ENCODE results near the gene HHIP. TPM values are rescaled to one million over a fixed set of nuclear protein-coding genes. Genes with fewer than 3 reads are reported as not detected.
"Not testable (repeated sequence)": the region's sequence is repeated elsewhere in the genome, so short reads cannot be mapped to it uniquely, and the experiment has no call there.

Gene HHIP
- total and polyA plus RNA-seq, 2 of the 13 experiments (the other 11 are each of a cell fraction or from before 2014, with no cell fraction given) = not detected

DNA sequence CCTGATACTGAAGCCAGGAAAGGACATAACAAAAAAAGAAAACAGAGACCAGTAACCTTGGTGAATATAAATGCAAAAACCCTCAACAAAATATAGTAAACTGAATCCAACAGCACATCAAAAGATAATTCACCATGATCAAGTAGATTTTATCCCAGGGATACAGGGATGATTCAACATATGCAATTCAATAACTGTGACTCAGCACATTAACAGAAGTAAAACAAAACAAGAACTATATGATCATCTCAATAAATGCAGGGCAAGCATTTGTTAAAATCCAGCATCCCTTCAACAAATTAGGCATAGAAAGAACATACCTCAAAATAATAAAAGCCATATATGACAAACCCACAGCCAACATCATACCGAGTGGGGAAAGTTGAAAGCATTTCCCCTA is 112.0 kb downstream of the HHIP start:
- Histone ChIP-seq H3K27me3 (ENCODE audit: control insufficient read depth in 1 of 2, insufficient read depth in 2 of 2, low read length in 2 of 2) (no peaks in the 10 kb centered on the region), H3K9me3 (ENCODE audit: low read length) (no peaks in the 10 kb centered on the region), H2AFZ (ENCODE audit: low read length) (no peak overlapping the region), H3K4me3 (replicated peaks in 1 of 3; ENCODE audit: insufficient read depth in 1 of 3, low read depth in 2 of 3, low read length in 3 of 3) (no peak overlapping the region), H3K79me2 (ENCODE audit: insufficient read depth, low read length) (no peaks in the 10 kb centered on the region), H3K27ac (ENCODE audit: extremely low read length, insufficient read depth, low read length) (no peak overlapping the region), H3K4me2 (ENCODE audit: low read depth, low read length) (no peak overlapping the region), H4K20me1 (ENCODE audit: insufficient read depth, low read length) (no peaks in the 10 kb centered on the region), H3K36me3 (replicated peaks in 1 of 2; ENCODE audit: control insufficient read depth in 1 of 2, insufficient read depth in 2 of 2, low read length in 2 of 2) (no peaks in the 10 kb centered on the region), H3K4me1 (ENCODE audit: insufficient read depth, low read length) (no peaks in the 10 kb centered on the region), H3K9ac (ENCODE audit: insufficient read depth, low read depth, low read length) (no peak overlapping the region)
- TF ChIP-seq ZFP36L1 (CRISPR knock-in tag; IDR thresholded peaks at IDR 0.05) (no peak), MAFK (conservative IDR thresholded peaks at IDR 0.05 in 1 of 2, IDR thresholded peaks at IDR 0.05 in 1 of 2; ENCODE audit: low read length in 2 of 2) (peak in 1 of 2 experiments; percentile 38; a peak in 2 of 4 replicates), MAFF (IDR thresholded peaks at IDR 0.05; ENCODE audit: low read depth, low read length) (peak; percentile 17; the same call in 1 of the 2 replicates), NFE2L2 (IDR thresholded peaks at IDR 0.05; ENCODE audit: low read length) (peak; percentile 39; the same call in 1 of the 2 replicates)
- BruUV-seq (replicated peaks) = no TSS peak
- DNase-seq (ENCODE audit: low spot score) (no peak), ATAC-seq (no peak), FAIRE-seq (no peak)
- intact Hi-C loops (cut with micrococcal nuclease; ENCODE audit: unreplicated experiment) = no loop called here
- 7% methylated on average over 1 of the region's 1 CpG for WGBS (ENCODE audit: low lambda C conversion rate)
- CTCF ChIA-PET (ENCODE audit: low intra/inter-chr PET ratio, low total read pairs) = no interaction called here
- POLR2A ChIA-PET = no interaction called here
- in situ Hi-C loops (cut with HindIII; ENCODE audit: extremely low pct_ligation_motif_present, low pct_unique_long_range_greater_than_20kb) = no loop called here

DNA sequence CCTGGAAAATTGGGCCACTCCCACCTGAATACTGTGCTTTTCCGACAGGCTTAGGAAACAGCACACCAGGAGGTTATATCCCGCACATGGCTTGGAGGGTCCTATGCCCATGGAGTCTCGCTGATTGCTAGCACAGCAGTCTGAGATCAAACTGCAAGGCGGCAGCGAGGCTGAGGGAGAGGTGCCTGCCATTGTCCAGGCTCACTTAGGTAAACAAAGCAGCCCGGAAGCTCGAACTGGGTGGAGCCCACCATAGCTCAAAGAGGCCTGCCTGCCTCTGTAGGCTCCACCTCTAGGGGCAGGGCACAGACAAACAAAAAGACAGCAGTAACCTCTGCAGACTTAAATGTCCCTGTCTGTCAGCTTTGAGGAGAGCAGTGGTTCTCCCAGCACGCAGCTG is 122.9 kb downstream of the HHIP start:
- H4K20me1 ChIP-seq (ENCODE audit: insufficient read depth, low read length); ATAC-seq; H3K79me2 ChIP-seq (ENCODE audit: insufficient read depth, low read length); BruUV-seq (replicated peaks); FAIRE-seq; POLR2A ChIA-PET; H3K36me3 ChIP-seq (replicated peaks in 1 of 2; ENCODE audit: control insufficient read depth in 1 of 2, insufficient read depth in 2 of 2, low read length in 2 of 2); H2AFZ ChIP-seq (ENCODE audit: low read length); CTCF ChIA-PET (ENCODE audit: low intra/inter-chr PET ratio, low total read pairs); in situ Hi-C loops (cut with HindIII; ENCODE audit: extremely low pct_ligation_motif_present, low pct_unique_long_range_greater_than_20kb); H3K27ac ChIP-seq (ENCODE audit: extremely low read length, insufficient read depth, low read length); H3K9ac ChIP-seq (ENCODE audit: insufficient read depth, low read depth, low read length); H3K9me3 ChIP-seq (ENCODE audit: low read length); H3K4me1 ChIP-seq (ENCODE audit: insufficient read depth, low read length); intact Hi-C loops (cut with micrococcal nuclease; ENCODE audit: unreplicated experiment); H3K27me3 ChIP-seq (ENCODE audit: control insufficient read depth in 1 of 2, insufficient read depth in 2 of 2, low read length in 2 of 2); TF ChIP-seq FOXA1 (IDR thresholded peaks at IDR 0.05): not testable (repeated sequence)
- DNase-seq (ENCODE audit: low spot score) = peak; percentile 13
- peak overlapping the region; percentile 55 for H3K4me2 ChIP-seq (ENCODE audit: low read depth, low read length)
- peak overlapping the region in 1 of 3 experiments; percentile 16; a peak in 2 of 6 replicates for H3K4me3 ChIP-seq (replicated peaks in 1 of 3; ENCODE audit: insufficient read depth in 1 of 3, low read depth in 2 of 3, low read length in 3 of 3)
- TF ChIP-seq, protein P1, sequence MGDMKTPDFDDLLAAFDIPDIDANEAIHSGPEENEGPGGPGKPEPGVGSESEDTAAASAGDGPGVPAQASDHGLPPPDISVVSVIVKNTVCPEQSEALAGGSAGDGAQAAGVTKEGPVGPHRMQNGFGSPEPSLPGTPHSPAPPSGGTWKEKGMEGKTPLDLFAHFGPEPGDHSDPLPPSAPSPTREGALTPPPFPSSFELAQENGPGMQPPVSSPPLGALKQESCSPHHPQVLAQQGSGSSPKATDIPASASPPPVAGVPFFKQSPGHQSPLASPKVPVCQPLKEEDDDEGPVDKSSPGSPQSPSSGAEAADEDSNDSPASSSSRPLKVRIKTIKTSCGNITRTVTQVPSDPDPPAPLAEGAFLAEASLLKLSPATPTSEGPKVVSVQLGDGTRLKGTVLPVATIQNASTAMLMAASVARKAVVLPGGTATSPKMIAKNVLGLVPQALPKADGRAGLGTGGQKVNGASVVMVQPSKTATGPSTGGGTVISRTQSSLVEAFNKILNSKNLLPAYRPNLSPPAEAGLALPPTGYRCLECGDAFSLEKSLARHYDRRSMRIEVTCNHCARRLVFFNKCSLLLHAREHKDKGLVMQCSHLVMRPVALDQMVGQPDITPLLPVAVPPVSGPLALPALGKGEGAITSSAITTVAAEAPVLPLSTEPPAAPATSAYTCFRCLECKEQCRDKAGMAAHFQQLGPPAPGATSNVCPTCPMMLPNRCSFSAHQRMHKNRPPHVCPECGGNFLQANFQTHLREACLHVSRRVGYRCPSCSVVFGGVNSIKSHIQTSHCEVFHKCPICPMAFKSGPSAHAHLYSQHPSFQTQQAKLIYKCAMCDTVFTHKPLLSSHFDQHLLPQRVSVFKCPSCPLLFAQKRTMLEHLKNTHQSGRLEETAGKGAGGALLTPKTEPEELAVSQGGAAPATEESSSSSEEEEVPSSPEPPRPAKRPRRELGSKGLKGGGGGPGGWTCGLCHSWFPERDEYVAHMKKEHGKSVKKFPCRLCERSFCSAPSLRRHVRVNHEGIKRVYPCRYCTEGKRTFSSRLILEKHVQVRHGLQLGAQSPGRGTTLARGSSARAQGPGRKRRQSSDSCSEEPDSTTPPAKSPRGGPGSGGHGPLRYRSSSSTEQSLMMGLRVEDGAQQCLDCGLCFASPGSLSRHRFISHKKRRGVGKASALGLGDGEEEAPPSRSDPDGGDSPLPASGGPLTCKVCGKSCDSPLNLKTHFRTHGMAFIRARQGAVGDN (CRISPR knock-in tag; IDR thresholded peaks at IDR 0.05) = 0 out of 2 replicates have a peak, but pooled peaks have one; percentile 15
- peak; percentile 53 for TF ChIP-seq FOXA1 (CRISPR knock-in tag; IDR thresholded peaks at IDR 0.05)
- 0% methylated on average over 2 of the region's 8 CpGs for WGBS (ENCODE audit: low lambda C conversion rate)

All from HepG2 (cell line).